ENCODE measurements around the gene PAPSS1. TPM values are rescaled to one million over a fixed set of nuclear protein-coding genes. Genes with fewer than 3 reads are reported as not detected.

PAPSS1 gene
- total RNA-seq, 1 experiment from 2014 or later = 59.0 TPM

GRCh38 chr4:107635735-107636134 is 84.3 kb downstream of the PAPSS1 start (continued):
- TF ChIP-seq CTCF (IDR thresholded peaks at IDR 0.05 in 2 of 3, conservative IDR thresholded peaks at IDR 0.05 in 1 of 3; ENCODE audit: borderline replicate concordance in 1 of 3, insufficient read depth in 1 of 3, low read depth in 2 of 3, low read length in 2 of 3) = no peak
- no peak for TF ChIP-seq SP1 (IDR thresholded peaks at IDR 0.05; ENCODE audit: low read depth)
- TF ChIP-seq CBX3 (IDR thresholded peaks at IDR 0.05; ENCODE audit: low read depth) = no peak
- TF ChIP-seq ZNF274 (IDR thresholded peaks at IDR 0.05; ENCODE audit: low read depth, low read length) = no peak

- H3K4me2 ChIP-seq (ENCODE audit: low read length) = no peak overlapping the region
- TF ChIP-seq POLR2A (IDR thresholded peaks at IDR 0.05; ENCODE audit: borderline replicate concordance, extremely low read depth, insufficient read depth, insufficient read length) = no peak
- TF ChIP-seq ATF3 (IDR thresholded peaks at IDR 0.05) = no peak
- TF ChIP-seq CBX3 (IDR thresholded peaks at IDR 0.05; ENCODE audit: low read depth) = no peak
- TF ChIP-seq ZBTB33 (IDR thresholded peaks at IDR 0.05; ENCODE audit: extremely low read depth, insufficient replicate concordance, low read length) = no peak
- no peak for TF ChIP-seq ELF1 (IDR thresholded peaks at IDR 0.05; ENCODE audit: borderline replicate concordance, low read depth)
- no peak for TF ChIP-seq SP1 (IDR thresholded peaks at IDR 0.05; ENCODE audit: low read depth)
- no peak for TF ChIP-seq ZFX (IDR thresholded peaks at IDR 0.05)
- TF ChIP-seq YY1 (IDR thresholded peaks at IDR 0.05; ENCODE audit: extremely low read depth, insufficient replicate concordance, low read depth, low read length) = no peak
- no peak for TF ChIP-seq RAD21 (IDR thresholded peaks at IDR 0.05; ENCODE audit: low read depth)
- no peak for TF ChIP-seq TCF7L2 (IDR thresholded peaks at IDR 0.05; ENCODE audit: borderline replicate concordance, extremely low read depth, insufficient read depth, insufficient read length)
- no peak for TF ChIP-seq MAX (IDR thresholded peaks at IDR 0.05)
- no peak for TF ChIP-seq SIN3A (IDR thresholded peaks at IDR 0.05; ENCODE audit: low read depth)
- TF ChIP-seq EGR1 (IDR thresholded peaks at IDR 0.05; ENCODE audit: low read depth) = no peak
- TF ChIP-seq POLR2AphosphoS5 (IDR thresholded peaks at IDR 0.05; ENCODE audit: low read depth, low read length) = no peak
- no peak for TF ChIP-seq EZH2 (IDR thresholded peaks at IDR 0.05)
- no peak for TF ChIP-seq FOSL1 (IDR thresholded peaks at IDR 0.05; ENCODE audit: low read depth)
- TF ChIP-seq CEBPB (IDR thresholded peaks at IDR 0.05; ENCODE audit: low read depth) = no peak
- no peak for TF ChIP-seq CTCF (IDR thresholded peaks at IDR 0.05 in 2 of 3, conservative IDR thresholded peaks at IDR 0.05 in 1 of 3; ENCODE audit: borderline replicate concordance in 1 of 3, insufficient read depth in 1 of 3, low read depth in 2 of 3, low read length in 2 of 3)
- no peak for TF ChIP-seq ZNF274 (IDR thresholded peaks at IDR 0.05; ENCODE audit: low read depth, low read length)
- ChIA-PET CTCF (no interaction called here), RAD21 (ENCODE audit: low non-redundant PET in 1 of 2, low total read pairs in 2 of 2, uncharacterized antibody in 2 of 2, unreplicated experiment in 2 of 2) (no interaction called here), POLR2A (no interaction called here)
- no peaks in the 10 kb centered on the region for H3K27me3 ChIP-seq (ENCODE audit: insufficient read depth, low read length)
- no TSS peak for BruUV-seq (replicated peaks)
- no peak overlapping the region for H3K4me3 ChIP-seq (replicated peaks in 1 of 2; ENCODE audit: low read depth in 1 of 2, low read length in 2 of 2)
- intact Hi-C loops (cut with micrococcal nuclease) = no loop called here
- H2AFZ ChIP-seq (ENCODE audit: low read depth, low read length, poor library complexity, severe bottlenecking) = no peak overlapping the region
- H4K20me1 ChIP-seq (ENCODE audit: insufficient read depth) = no peaks in the 10 kb centered on the region
- no peaks in the 10 kb centered on the region for H3K36me3 ChIP-seq (ENCODE audit: control insufficient read depth in 1 of 2, insufficient read depth in 2 of 2, low read length in 2 of 2)
- no peak overlapping the region for H3K27ac ChIP-seq (ENCODE audit: low read depth, low read length)
- DNase-seq (ENCODE audit: low read depth, low spot score) = no peak
- ATAC-seq = no peak
- no peaks in the 10 kb centered on the region for H3K9me2 ChIP-seq (ENCODE audit: insufficient read depth)
- no peak overlapping the region for H3K9ac ChIP-seq (ENCODE audit: low read length)
- no peaks in the 10 kb centered on the region for H3K79me2 ChIP-seq (ENCODE audit: insufficient read depth, low read length)
- H3K9me3 ChIP-seq (ENCODE audit: control insufficient read depth in 1 of 2, insufficient read depth in 1 of 2, low read depth in 1 of 2, low read length in 2 of 2) = no peaks in the 10 kb centered on the region
- H3K4me1 ChIP-seq (ENCODE audit: control insufficient read depth in 1 of 2, insufficient read depth in 2 of 2, low read length in 2 of 2) = no peaks in the 10 kb centered on the region
These were observed 88.5 kb downstream of the PAPSS1 start for GRCh38 chr4:107631560-107631959.

Measured in HCT116 (cell line).